GM19455 (cell line): ENCODE measurements around the gene HIPK1.
"Not testable (repeated sequence)": the region's sequence is repeated elsewhere in the genome, so short reads cannot be mapped to it uniquely, and the experiment has no call there.

ENCODE experiments used
- ATAC-seq: cut with Tn5 transposase; IDR thresholded peaks from one replicate; pipeline ENCODE4 v1.9.1; 2021; ENCODE audit not compliant: unreplicated experiment

The HIPK1 gene

GRCh38 chr1:113943028-113943811 is 14.1 kb downstream of the HIPK1 start:
- no peak for ATAC-seq

- ATAC-seq = no peak
These were observed 16.2 kb downstream of the HIPK1 start for GRCh38 chr1:113945329-113945728.

GRCh38 chr1:113946112-113946511 is 17.0 kb downstream of the HIPK1 start:
- no peak for ATAC-seq

- no peak for ATAC-seq
These were observed 17.7 kb downstream of the HIPK1 start for GRCh38 chr1:113946678-113947387.

DNA sequence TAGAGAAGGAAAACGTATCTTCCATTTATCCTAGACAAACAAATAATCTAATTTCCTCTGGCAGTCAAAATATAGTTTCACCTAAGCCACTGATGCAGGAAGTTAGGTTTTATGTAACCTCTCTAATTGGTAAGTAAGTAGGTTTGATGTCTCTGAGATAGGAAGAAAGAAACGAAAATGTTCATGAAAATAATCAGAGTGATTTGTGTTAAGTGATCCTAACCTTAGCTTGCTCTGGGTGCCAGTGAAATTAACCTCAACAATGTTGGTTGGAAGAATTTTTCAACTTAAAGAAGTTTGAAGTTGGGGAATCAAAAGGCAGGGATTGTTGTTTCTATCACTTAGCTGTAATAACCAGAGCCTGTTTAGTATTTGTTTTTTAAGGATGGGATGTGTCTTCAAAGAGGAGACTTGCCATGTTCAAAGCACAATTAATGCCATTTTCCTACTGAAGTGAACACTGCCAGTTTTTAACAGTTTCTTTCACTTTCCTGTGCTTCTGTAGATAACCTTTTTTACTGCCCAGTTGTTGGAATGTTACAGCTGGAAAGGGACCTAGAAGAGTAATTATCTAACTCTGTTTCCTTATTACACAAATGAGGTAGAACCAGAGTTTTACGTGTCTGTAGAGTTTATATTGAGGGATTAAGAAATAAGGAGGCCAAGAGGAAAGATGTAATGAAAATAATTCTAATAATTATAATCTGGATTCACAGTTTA is 18.4 kb downstream of the HIPK1 start:
- no peak for ATAC-seq

DNA sequence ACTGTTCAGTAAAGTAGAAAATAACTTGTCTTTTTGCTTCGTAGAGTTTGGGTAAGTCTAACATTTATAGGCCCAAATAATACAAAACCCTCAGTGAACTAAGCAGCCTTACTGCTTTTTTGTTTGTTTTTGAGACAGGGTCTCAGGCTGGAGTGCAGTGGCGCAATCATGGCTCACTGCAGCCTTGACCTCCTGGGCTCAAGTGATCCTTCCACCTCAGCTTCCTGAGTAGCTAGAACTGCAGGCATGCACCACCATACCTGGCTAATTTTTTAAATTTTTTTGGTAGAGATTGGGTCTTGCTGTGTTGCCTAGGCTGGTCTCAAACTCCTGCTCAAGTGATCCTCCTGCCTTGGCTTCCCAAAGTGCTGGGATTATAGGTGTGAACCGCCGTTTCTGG is 19.0 kb downstream of the HIPK1 start:
- not testable (repeated sequence) for ATAC-seq

DNA sequence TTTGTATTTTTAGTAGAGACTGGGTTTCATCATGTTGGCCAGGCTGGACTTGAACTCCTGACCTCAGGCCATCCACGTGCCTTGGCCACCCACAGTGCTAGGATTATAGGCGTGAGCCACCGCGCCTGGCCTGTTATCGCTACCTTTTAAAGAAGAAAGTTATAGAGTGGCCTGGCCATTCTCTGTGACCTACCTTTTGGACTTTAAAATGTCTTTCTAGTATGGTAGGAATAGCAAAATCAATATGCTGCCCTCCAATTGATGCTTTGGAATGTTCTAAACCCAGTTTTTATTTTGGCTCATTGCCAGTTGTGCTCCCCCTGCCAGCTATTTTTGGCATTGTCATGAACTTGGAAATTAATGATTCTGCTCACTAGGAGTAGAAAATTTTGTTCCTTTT is 19.9 kb downstream of the HIPK1 start:
- ATAC-seq = no peak

DNA sequence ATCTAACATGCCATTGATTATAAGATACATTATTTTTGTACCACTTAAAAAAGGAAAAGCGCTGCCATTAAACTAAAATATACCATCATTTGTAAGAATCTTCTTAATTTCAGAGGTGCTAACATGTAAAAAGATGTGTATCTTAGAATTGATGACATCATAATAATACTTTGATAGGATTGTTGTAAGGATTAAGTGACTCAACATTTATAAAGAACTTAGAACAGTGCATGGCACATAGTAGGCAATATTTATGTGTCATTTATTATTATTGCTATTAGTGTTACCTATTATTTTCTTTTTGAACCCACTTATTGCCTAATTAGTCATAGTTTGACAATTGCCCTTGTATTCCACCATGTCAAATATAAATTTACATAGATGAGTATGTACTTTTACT is 21.8 kb downstream of the HIPK1 start:
- ATAC-seq = no peak

- no peak for ATAC-seq
These were observed 22.6 kb downstream of the HIPK1 start for GRCh38 chr1:113951719-113952118.

GRCh38 chr1:113957984-113958383 is 28.9 kb downstream of the HIPK1 start:
- ATAC-seq = no peak

DNA sequence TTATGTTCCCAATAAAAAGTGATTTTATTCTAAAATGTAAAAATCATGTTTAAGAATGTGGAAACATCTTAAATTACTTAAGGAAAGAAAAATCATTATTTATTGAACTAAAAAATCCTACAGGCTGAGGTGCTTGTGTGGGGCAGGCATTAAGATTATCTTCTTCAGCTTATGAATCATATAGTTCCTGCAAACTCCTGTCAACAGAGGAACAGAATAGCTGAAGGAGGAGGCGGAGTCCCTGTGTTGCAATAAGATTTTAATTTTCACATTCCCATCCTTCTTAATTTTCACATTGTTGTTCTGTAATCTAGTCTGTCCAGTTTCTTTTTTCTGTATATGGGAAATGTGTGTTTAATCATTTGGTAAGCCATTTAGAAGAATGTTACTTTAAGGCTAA is 29.6 kb downstream of the HIPK1 start:
- ATAC-seq = no peak

- no peak for ATAC-seq
These were observed 34.3 kb downstream of the HIPK1 start for GRCh38 chr1:113963281-113963906.

GRCh38 chr1:113965703-113966412 is 36.7 kb downstream of the HIPK1 start:
- no peak for ATAC-seq

GRCh38 chr1:113972954-113973353 is 43.8 kb downstream of the HIPK1 start:
- ATAC-seq = no peak

GRCh38 chr1:113975211-113975895 is 46.2 kb downstream of the HIPK1 start:
- ATAC-seq = no peak

DNA sequence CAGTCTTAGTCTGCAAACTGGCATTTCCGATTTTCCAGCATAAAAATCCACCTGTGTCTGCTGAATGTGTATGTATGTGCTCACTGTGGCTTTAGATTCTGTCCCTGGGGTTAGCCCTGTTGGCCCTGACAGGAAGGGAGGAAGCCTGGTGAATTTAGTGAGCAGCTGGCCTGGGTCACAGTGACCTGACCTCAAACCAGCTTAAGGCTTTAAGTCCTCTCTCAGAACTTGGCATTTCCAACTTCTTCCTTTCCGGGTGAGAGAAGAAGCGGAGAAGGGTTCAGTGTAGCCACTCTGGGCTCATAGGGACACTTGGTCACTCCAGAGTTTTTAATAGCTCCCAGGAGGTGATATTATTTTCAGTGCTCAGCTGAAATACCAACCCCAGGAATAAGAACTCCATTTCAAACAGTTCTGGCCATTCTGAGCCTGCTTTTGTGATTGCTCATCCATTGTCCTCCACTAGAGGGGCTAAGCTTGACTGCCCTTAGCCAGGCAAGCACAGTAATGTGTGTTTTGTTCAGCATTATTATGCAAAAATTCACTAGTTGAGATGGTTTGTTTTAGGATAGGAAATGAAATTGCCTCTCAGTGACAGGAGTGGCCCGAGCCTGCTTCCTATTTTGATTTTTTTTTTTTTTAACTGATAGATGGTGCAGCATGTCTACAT is 47.6 kb downstream of the HIPK1 start:
- ATAC-seq = no peak

DNA sequence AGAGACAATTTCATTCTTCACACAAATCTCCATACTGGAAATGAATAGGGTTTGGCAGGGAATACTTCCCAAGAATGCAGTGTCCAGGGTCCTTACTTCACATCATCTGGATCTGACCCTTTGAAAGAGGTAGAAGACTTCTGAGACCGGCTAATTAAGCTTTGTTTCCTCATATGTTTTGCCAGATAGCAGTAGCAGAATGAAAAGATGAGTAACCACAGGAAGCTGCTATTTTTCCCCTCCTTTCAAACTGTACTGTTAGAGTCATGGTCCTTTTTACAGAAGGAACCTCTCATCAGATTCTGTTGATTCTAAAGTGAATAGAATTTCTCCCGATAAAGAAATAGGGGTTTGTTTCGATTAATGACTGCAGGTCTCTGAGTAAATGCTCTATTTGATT is 48.8 kb downstream of the HIPK1 start:
- no peak for ATAC-seq

- ATAC-seq = no peak
These were observed 50.0 kb downstream of the HIPK1 start, which contains the start of gene OLFML3 for GRCh38 chr1:113978863-113979702. Gene OLFML3 (plus strand): TSS chr1:113979474. CDS start chr1:113979517, 43 bp downstream.

GRCh38 chr1:113980110-113980509 is 51.0 kb downstream of the HIPK1 start:
- ATAC-seq = no peak
